Vagina (tissue), 2 donors: ENCODE measurements around the gene ARMCX1. TPM values are rescaled to one million over a fixed set of nuclear protein-coding genes. Genes with fewer than 3 reads are reported as not detected.
"Not testable (repeated sequence)": the region's sequence is repeated elsewhere in the genome, so short reads cannot be mapped to it uniquely, and the experiment has no call there.

Experiments
- DNase-seq, 2 donors: peaks; one replicate each; pipeline ENCODE4 v3.0.0-alpha.2; 2017; ENCODE audit errors: extremely low spot score in 2 of 2
- H3K27ac ChIP-seq: fragments of 200-600 bp; sonication (generic); one replicate; pipeline ENCODE4 v1.5.1; 2019
- H3K27me3 ChIP-seq: fragments of 200-600 bp; sonication (generic); one replicate; pipeline ENCODE4 v1.5.1; 2019
- H3K36me3 ChIP-seq, 2 donors: fragments of 200-600 bp; sonication (generic); one replicate each; pipeline ENCODE4 v1.5.1; 2017 to 2019
- H3K4me1 ChIP-seq: fragments of 200-600 bp; sonication (generic); one replicate; pipeline ENCODE4 v1.5.1; 2019
- H3K4me3 ChIP-seq, 2 donors: fragments of 200-600 bp; sonication (generic); 1 replicate in 1 of 2; 2 replicates in 1 of 2; pipeline ENCODE4 v1.5.1; 2016 to 2019
- H3K9me3 ChIP-seq: fragments of 200-600 bp; sonication (generic); one replicate; pipeline ENCODE4 v1.5.1; 2019
- POLR2A ChIP-seq, 2 donors: fragments of 450-650 bp; IDR thresholded peaks; one replicate each; pipeline ENCODE4 v1.6.1; 2017; ENCODE audit warnings: antibody characterized with exemption in 2 of 2, mild to moderate bottlenecking in 2 of 2, moderate library complexity in 2 of 2
- POLR2AphosphoS5 ChIP-seq, 2 donors: sonication (generic); formaldehyde crosslinking; IDR thresholded peaks; one replicate each; pipeline ENCODE4 v1.9.0; 2017; ENCODE audit warnings: antibody characterized with exemption in 2 of 2, mild to moderate bottlenecking in 2 of 2, low read depth in 1 of 2; ENCODE audit not compliant: insufficient read depth in 1 of 2
- intact Hi-C: fragments of 100-400 bp; cut with DNase I; formaldehyde crosslinking; loops from one replicate; pipeline ENCODE4 v1.15.1; 2023
- total RNA-seq: library from RNA; depleted of rRNA; stranded (reverse); fragments of >200 nt; gene quantifications from one replicate; pipeline ENCODE4 v1.2.3, GENCODE V29; 2016
- TF ChIP-seq, protein P1 (sequence below), 3 experiments: fragments of 450-650 bp in 2 of 3; fragments of 200-600 bp in 1 of 3; sonication (generic) in 1 of 3; IDR thresholded peaks; one replicate each; pipeline ENCODE4 v1.5.1; 2017 to 2019; ENCODE audit warnings: antibody characterized with exemption in 3 of 3, mild to moderate bottlenecking in 2 of 3, moderate library complexity in 2 of 3

The ARMCX1 gene
- 28.5 TPM for total RNA-seq

- H3K27ac ChIP-seq, result peak within 1 kb of the TSS; percentile 81
- no peaks in the 10 kb centered on the region for H3K9me3 ChIP-seq
- H3K4me3 ChIP-seq, result peak within 1 kb of the TSS; percentile 51 to 52
- no peaks in the 10 kb centered on the region for H3K36me3 ChIP-seq
- intact Hi-C loops, result loop anchor here (10.0 kb wide), 1 partner anchor 136 kb away; no protein-coding TSS in a partner anchor
- TF ChIP-seq POLR2A (IDR thresholded peaks at IDR 0.05), result peak in 1 of 2 donors; percentile 71
- peak; percentile 67 to 91 for TF ChIP-seq POLR2AphosphoS5 (IDR thresholded peaks at IDR 0.05; ENCODE audit: insufficient read depth in 1 of 2, low read depth in 1 of 2)
- TF ChIP-seq, protein P1, sequence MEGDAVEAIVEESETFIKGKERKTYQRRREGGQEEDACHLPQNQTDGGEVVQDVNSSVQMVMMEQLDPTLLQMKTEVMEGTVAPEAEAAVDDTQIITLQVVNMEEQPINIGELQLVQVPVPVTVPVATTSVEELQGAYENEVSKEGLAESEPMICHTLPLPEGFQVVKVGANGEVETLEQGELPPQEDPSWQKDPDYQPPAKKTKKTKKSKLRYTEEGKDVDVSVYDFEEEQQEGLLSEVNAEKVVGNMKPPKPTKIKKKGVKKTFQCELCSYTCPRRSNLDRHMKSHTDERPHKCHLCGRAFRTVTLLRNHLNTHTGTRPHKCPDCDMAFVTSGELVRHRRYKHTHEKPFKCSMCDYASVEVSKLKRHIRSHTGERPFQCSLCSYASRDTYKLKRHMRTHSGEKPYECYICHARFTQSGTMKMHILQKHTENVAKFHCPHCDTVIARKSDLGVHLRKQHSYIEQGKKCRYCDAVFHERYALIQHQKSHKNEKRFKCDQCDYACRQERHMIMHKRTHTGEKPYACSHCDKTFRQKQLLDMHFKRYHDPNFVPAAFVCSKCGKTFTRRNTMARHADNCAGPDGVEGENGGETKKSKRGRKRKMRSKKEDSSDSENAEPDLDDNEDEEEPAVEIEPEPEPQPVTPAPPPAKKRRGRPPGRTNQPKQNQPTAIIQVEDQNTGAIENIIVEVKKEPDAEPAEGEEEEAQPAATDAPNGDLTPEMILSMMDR (IDR thresholded peaks at IDR 0.05), result no peak
- DNase-seq, result peak in 1 of 2 donors; percentile 86
- no peaks in the 10 kb centered on the region for H3K4me1 ChIP-seq
- H3K27me3 ChIP-seq, result no peaks in the 10 kb centered on the region
These were observed at the start of gene ARMCX1 for GRCh38 chrX:101550362-101550750. Gene ARMCX1 (plus strand): TSS chrX:101550547. CDS start chrX:101552931, 2,384 bp downstream.

GRCh38 chrX:101502929-101503328 is 47.4 kb upstream of the ARMCX1 start:
- H3K9me3 ChIP-seq, H3K36me3 ChIP-seq, H3K4me1 ChIP-seq, H3K27me3 ChIP-seq, intact Hi-C loops, DNase-seq, H3K4me3 ChIP-seq, H3K27ac ChIP-seq: not testable (repeated sequence)

- intact Hi-C loops, result no loop called here
- Histone ChIP-seq H3K36me3 (no peaks in the 10 kb centered on the region), H3K27ac (no peak overlapping the region), H3K27me3 (no peaks in the 10 kb centered on the region), H3K4me1 (no peaks in the 10 kb centered on the region), H3K4me3 (no peak overlapping the region), H3K9me3 (no peaks in the 10 kb centered on the region)
- DNase-seq, result no peak
- TF ChIP-seq POLR2A (IDR thresholded peaks at IDR 0.05), result no peak
- no peak for TF ChIP-seq POLR2AphosphoS5 (IDR thresholded peaks at IDR 0.05; ENCODE audit: insufficient read depth in 1 of 2, low read depth in 1 of 2)
- TF ChIP-seq, protein P1 (IDR thresholded peaks at IDR 0.05), result no peak
These were observed 43.0 kb upstream of the ARMCX1 start for GRCh38 chrX:101507372-101507771.

DNA sequence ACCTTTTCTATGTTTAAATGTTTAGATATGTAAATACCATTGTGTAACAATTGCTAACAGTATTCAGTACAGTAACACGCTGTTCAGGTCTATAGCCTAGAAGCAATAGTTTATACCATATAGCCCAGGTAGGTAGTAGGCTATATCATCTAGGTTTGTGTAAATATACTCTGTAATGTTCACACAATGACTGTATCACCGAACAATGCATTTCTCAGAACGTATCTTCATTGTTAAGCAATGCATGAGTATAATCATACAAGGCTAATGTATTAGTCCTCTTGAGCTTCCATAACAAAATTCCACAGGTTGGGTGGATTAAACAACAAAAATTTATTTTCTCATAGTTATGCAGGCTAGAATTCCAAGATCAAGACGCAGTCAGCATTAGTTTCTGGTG is 42.4 kb upstream of the ARMCX1 start:
- DNase-seq, result no peak
- intact Hi-C loops, result no loop called here
- no peaks in the 10 kb centered on the region for H3K36me3 ChIP-seq
- no peaks in the 10 kb centered on the region for H3K27me3 ChIP-seq
- no peaks in the 10 kb centered on the region for H3K9me3 ChIP-seq
- H3K27ac ChIP-seq, result no peak overlapping the region
- no peaks in the 10 kb centered on the region for H3K4me1 ChIP-seq
- no peak overlapping the region for H3K4me3 ChIP-seq
- TF ChIP-seq POLR2A (IDR thresholded peaks at IDR 0.05) (no peak), POLR2AphosphoS5 (IDR thresholded peaks at IDR 0.05; ENCODE audit: insufficient read depth in 1 of 2, low read depth in 1 of 2) (no peak)
- TF ChIP-seq, protein P1 (IDR thresholded peaks at IDR 0.05), result no peak

DNA sequence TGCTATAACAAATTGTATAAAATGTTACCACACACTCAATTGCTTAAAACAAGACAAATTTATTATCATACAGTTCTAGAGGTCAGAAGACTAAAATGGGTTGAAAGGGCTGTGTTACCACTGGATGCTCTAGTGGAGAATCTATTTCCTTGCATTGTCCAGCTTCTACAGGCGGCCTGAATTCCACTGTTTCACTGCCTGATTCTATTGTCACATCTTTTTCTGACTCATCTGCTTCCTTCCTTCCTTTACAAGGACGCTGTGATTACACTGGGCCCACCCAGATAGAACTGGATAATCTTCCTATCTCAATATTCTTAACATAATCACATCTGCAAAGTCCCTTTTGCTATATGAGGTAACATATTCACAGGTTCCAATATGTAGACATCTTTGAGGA is 19.4 kb upstream of the ARMCX1 start:
- Histone ChIP-seq H3K36me3 (no peaks in the 10 kb centered on the region), H3K4me3 (no peak overlapping the region), H3K9me3 (no peaks in the 10 kb centered on the region), H3K27ac (no peak overlapping the region), H3K27me3 (no peaks in the 10 kb centered on the region), H3K4me1 (no peaks in the 10 kb centered on the region)
- TF ChIP-seq POLR2AphosphoS5 (IDR thresholded peaks at IDR 0.05; ENCODE audit: insufficient read depth in 1 of 2, low read depth in 1 of 2) (no peak), POLR2A (IDR thresholded peaks at IDR 0.05) (no peak)
- TF ChIP-seq, protein P1 (IDR thresholded peaks at IDR 0.05), result no peak
- intact Hi-C loops, result no loop called here
- no peak for DNase-seq
